Right forelimb (tissue), 1 donor: Measurements from ENCODE around the gene SP7.
"Not testable (repeated sequence)": the region's sequence is repeated elsewhere in the genome, so short reads cannot be mapped to it uniquely, and the experiment has no call there.

Experiments used
- DNase-seq: peaks from one replicate; pipeline ENCODE4 v3.0.0-alpha.2; 2018

Gene SP7

GRCh38 chr12:53313996-53314395, 22.2 kb downstream of the SP7 start:
- DNase-seq, result no peak

DNA sequence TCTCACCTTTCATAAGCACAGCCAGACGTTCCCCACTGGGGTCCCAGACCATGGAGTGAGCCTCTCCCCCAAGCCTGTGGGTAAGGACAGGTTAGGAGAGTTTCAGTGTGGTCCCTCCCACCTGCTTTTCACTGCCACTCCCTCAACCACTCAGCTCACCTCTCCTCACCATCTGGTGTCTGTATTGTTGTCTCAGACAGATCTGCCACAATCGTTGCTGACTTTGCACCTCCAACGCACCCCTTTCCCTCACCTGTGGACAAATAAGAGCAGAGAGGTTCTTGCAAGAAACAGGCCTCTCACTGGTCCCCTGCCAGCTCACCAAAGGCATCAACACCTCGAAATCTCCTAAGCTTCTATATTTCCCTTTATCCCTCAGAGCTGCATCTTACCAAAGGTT, 27.9 kb downstream of the SP7 start:
- DNase-seq, result no peak

GRCh38 chr12:53306826-53307225, 29.3 kb downstream of the SP7 start:
- no peak for DNase-seq

DNA sequence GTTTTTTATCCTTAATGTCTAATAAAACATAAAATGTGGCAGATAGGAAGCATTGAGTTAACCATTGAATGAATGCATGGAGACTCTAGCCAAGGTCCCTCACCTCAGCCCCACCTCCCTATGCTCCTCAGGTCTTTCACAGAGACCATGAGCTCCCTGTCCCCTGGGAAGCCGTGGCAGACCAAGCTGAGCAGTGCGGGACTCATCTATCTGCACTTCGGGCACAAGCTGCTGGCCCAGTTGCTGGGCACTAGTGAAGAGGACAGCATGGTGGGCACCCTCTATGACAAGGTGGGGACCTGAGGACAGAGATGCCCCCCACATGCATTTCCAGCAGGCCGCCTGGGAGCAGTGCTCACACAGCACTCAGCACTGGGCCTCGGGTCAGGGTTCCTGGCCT, 33.3 kb downstream of the SP7 start:
- DNase-seq, result no peak

- DNase-seq, result no peak
Measured at GRCh38 chr12:53300187-53300586, 36.0 kb downstream of the SP7 start.

- DNase-seq, result peak; percentile 91
Measured at GRCh38 chr12:53299454-53300180, 36.5 kb downstream of the SP7 start, which contains the start of gene MYG1. Gene MYG1 (plus strand): TSS chr12:53299695. CDS start chr12:53299738, 43 bp downstream.

GRCh38 chr12:53299101-53299453, 37.1 kb downstream of the SP7 start:
- no peak for DNase-seq

DNA sequence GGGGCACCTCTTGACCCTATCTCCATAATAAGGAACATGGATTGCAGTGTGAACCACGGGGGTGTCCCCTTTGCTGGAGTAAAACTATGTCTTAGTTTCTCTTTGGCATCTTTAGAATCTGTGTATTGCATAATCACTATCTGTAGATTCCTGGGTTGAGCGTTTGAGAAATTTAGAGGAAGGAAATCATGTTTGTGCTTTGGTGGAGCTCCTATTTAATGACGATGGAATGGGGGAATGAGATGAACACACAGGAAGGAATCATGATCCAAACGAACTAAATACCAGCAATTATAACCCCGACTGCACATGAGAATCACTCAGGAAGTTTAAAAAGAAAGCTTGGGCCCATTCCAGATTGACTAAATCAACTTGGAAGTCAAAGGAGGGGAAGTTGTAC, 38.0 kb downstream of the SP7 start:
- DNase-seq, result no peak

- DNase-seq, result not testable (repeated sequence)
Measured at GRCh38 chr12:53297106-53297505, 39.0 kb downstream of the SP7 start.

GRCh38 chr12:53295891-53296219, 40.3 kb downstream of the SP7 start:
- DNase-seq, result no peak

- DNase-seq, result peak; percentile 92
Measured at GRCh38 chr12:53295070-53295890, 40.9 kb downstream of the SP7 start, which contains the start of gene PFDN5. Gene PFDN5 (plus strand): TSS chr12:53295542. CDS start chr12:53295568, 26 bp downstream.

DNA sequence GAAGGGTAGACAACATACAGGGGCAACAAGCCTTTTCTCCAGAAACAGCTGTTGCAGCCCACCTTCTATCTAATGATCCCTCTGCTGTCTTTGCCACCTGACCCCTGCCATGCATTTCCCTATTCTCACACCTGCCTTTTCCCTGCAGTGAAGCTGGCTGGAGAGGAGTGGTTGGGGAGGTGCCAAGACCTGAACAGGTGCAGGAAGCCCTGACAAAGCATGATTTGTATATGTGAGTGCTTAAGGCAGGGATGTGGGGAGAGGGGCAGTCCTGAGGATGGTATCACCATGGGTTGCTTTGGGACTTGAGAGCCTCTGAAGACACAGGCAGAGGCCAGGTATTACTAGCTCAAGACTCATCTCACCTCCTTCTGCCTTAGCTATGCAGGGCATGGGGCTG, 43.7 kb downstream of the SP7 start:
- DNase-seq, result no peak

- DNase-seq, result no peak
Measured at GRCh38 chr12:53290661-53291060, 45.5 kb downstream of the SP7 start.

DNA sequence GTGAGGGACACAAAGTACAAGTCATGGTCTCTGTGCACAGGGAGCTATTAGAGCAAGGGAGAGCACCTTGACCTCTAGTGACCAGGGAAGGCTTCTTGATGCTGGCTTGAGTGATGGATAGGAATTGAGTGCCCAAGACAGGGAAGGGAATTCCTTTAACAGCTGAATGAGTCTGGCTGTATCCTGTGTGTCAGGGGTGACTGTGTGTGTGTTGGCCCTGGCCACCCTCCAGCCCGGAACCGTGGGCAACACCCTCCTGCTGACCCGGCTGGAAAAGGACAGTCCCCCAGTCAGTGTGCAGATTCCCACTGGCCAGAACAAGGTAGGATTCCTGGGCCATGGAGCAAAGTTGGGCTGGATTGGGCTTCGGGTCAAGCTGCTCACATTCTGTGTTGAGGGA, 46.3 kb downstream of the SP7 start:
- DNase-seq, result no peak

- no peak for DNase-seq
Measured at GRCh38 chr12:53288322-53288721, 47.8 kb downstream of the SP7 start.

DNA sequence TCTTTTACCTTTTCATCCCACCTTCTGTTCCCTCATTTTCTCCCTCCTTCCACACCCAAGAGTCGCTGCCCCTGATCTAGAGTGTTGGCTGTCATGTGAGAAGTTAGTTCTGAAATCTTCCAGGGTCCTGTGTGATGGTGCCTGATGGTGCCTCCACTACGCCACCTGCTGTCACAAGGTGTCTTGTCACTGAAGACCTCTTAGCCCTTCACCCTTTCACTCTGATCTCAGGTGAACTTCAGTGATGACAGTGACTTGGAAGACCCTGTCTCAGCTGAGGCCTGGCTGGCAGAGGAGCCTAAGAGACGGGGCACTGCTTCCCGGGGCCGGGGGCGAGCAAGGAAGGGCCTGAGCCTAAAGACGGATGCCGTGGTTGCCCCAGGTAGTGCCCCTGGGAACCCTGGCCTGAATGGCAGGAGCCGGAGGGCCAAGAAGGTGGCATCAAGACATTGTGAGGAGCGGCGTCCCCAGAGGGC, 48.4 kb downstream of the SP7 start:
- peak; percentile 73 for DNase-seq

DNA sequence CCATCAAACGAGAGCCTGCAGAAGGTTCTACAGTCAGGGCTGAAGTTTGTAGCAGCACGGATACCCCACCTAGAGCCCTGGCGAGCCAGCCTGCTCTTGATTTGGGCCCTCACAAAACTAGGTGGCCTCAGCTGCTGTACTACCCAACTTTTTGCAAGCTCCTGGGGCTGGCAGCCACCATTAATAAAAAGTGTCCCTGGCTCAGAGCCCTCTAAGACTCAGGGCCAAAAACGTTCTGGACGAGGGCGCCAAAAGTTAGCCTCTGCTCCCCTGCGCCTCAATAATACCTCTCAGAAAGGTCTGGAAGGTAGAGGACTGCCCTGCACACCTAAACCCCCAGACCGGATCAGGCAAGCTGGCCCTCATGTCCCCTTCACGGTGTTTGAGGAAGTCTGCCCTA, 49.7 kb downstream of the SP7 start:
- no peak for DNase-seq

DNA sequence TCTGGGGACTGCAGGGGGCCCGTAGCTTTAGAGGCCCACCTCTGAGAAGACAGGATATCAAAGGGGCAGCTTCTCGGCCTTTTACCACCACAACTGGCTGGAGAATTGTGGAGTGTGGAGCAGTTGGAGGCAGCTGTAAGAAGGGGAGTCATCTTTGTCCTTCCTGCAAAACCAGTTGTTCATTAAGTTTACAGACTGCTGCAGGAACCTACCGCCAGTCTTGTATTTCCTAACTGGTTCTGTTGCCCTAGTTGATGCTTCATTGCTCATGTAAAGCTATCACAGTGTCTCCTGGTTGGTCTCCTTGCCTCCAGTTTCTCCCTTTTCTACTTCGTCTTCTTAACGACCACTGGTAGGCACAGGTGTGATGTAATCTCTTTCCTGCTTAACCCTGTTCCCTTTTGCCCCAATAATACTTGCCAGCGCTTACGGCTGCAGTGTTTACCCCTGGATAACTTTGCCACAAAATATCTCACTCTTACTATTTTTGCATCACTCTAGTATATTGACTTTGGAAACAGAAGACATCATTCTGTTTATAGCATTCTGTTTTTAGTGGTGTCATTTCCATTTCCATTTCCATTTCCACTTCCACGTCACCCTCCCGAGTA, 56.2 kb downstream of the SP7 start:
- no peak for DNase-seq

- no peak for DNase-seq
Measured at GRCh38 chr12:53279283-53279869, 56.8 kb downstream of the SP7 start.

DNA sequence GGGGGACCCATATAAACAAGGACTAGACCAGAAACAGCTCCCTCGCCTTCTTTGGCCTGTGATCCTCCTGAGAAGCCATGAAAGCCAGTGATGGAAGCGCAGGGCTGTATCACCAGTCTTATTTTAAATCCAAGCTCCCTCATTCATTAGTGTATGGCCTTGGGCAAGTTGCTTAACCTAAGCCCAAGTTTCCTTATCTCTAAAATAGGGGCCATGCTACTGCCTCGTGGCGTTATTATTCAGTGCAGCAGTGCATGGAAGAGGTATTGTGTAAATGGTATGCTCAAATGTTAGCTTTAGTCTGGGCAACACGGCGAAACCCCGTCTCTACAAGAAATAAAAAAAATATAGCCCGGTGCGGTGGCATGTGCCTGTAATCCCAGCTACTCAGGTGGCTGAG, 58.2 kb downstream of the SP7 start:
- DNase-seq, result no peak
